Measurements from ENCODE around the gene MIER2. TPM values are rescaled to one million over a fixed set of nuclear protein-coding genes. Genes with fewer than 3 reads are reported as not detected.

The MIER2 gene
- total RNA-seq, 2 experiments from 2014 or later, result 19.4 to 20.4 TPM

- peak; percentile 26 for DNase-seq
- H3K27me3 Mint-ChIP-seq (ENCODE audit: low read depth), result peaks cover 47% of the 10 kb centered on the region
- CTCF ChIA-PET, result no interaction called here
Measured at GRCh38 chr19:290372-291005, 54.1 kb downstream of the MIER2 start.

GRCh38 chr19:289651-290371 is 54.8 kb downstream of the MIER2 start:
- peak; percentile 53 for DNase-seq
- intact Hi-C loops (cut with micrococcal nuclease), result no loop called here
- Mint-ChIP-seq H3K27me3 (ENCODE audit: low read depth) (peaks cover 47% of the 10 kb centered on the region), H3K27ac (no peak overlapping the region), H3K36me3 (ENCODE audit: low read depth) (no peaks in the 10 kb centered on the region), H3K9me3 (no peaks in the 10 kb centered on the region), H3K4me1 (ENCODE audit: low read depth) (peaks cover 12% of the 10 kb centered on the region), H3K4me3 (no peak overlapping the region)
- CTCF ChIA-PET, result no interaction called here

More at GRCh38 chr19:290372-291005, 54.1 kb downstream of the MIER2 start:
- H3K36me3 Mint-ChIP-seq (ENCODE audit: low read depth), result no peaks in the 10 kb centered on the region
- H3K4me1 Mint-ChIP-seq (ENCODE audit: low read depth), result peaks cover 12% of the 10 kb centered on the region
- intact Hi-C loops (cut with micrococcal nuclease), result no loop called here
- H3K9me3 Mint-ChIP-seq, result no peaks in the 10 kb centered on the region
- H3K4me3 Mint-ChIP-seq, result peak overlapping the region; percentile 21
- H3K27ac Mint-ChIP-seq, result no peak overlapping the region

- Mint-ChIP-seq H3K27ac (no peak overlapping the region), H3K36me3 (ENCODE audit: low read depth) (no peaks in the 10 kb centered on the region), H3K4me1 (ENCODE audit: low read depth) (peaks cover 6% of the 10 kb centered on the region), H3K4me3 (no peak overlapping the region), H3K9me3 (no peaks in the 10 kb centered on the region), H3K27me3 (ENCODE audit: low read depth) (peaks cover 40% of the 10 kb centered on the region)
- no peak for DNase-seq
- intact Hi-C loops (cut with micrococcal nuclease), result no loop called here
- CTCF ChIA-PET, result no interaction called here
Measured at GRCh38 chr19:288911-289310, 55.7 kb downstream of the MIER2 start.

- H3K36me3 Mint-ChIP-seq (ENCODE audit: low read depth), result no peaks in the 10 kb centered on the region
- no peak overlapping the region for H3K27ac Mint-ChIP-seq
- no peak for DNase-seq
- intact Hi-C loops (cut with micrococcal nuclease), result no loop called here
- peaks cover 30% of the 10 kb centered on the region for H3K27me3 Mint-ChIP-seq (ENCODE audit: low read depth)
- H3K4me3 Mint-ChIP-seq, result no peak overlapping the region
- H3K4me1 Mint-ChIP-seq (ENCODE audit: low read depth), result peaks cover 6% of the 10 kb centered on the region
- no peaks in the 10 kb centered on the region for H3K9me3 Mint-ChIP-seq
- CTCF ChIA-PET, result no interaction called here
Measured at GRCh38 chr19:287381-287871, 57.2 kb downstream of the MIER2 start.

DNA sequence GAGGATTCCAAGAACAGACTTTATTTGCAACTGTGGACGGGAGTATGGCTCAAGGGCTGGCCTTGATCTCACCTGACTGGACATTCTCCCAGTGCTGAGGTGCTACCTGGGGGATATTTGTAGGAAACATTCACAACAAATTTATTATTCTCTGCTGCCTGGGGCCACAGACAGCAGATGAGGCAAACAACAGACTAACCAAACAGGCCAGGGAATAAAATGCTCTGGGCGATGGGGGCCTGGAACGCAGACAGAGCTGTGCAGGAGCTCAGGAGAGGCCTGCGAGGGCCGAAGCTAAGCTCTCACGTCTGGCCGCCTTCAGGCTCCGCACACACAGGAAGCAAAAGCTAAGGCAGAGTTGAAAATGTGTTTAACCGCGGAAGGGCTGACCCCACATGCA is 61.2 kb downstream of the MIER2 start:
- no peak overlapping the region for H3K27ac Mint-ChIP-seq
- intact Hi-C loops (cut with micrococcal nuclease), result no loop called here
- CTCF ChIA-PET, result no interaction called here
- no peaks in the 10 kb centered on the region for H3K9me3 Mint-ChIP-seq
- H3K4me1 Mint-ChIP-seq (ENCODE audit: low read depth), result no peaks in the 10 kb centered on the region
- no peak overlapping the region for H3K4me3 Mint-ChIP-seq
- DNase-seq, result no peak
- no peaks in the 10 kb centered on the region for H3K36me3 Mint-ChIP-seq (ENCODE audit: low read depth)
- peaks cover 12% of the 10 kb centered on the region for H3K27me3 Mint-ChIP-seq (ENCODE audit: low read depth)

DNA sequence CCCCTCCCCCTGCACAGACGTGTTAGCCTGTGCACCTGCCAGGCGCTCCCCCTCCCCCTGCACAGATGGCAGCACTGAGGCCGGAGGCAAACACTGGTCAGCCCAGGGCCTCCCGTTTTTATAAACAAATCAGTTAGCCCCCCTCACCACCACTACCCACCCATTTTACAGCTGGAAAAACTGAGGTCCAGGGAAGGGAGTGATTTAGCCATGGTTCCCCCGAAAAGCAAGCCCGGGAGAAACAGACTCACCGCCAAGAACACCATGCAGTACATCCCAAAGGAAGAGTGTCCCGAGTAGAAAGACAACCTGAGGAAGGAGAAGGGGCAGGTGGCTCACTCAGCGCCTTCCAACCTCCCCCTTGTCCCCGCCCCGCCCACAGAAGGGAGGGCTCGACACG is 62.1 kb downstream of the MIER2 start:
- CTCF ChIA-PET, result no interaction called here
- Mint-ChIP-seq H3K36me3 (ENCODE audit: low read depth) (no peaks in the 10 kb centered on the region), H3K4me3 (no peak overlapping the region), H3K9me3 (no peaks in the 10 kb centered on the region), H3K4me1 (ENCODE audit: low read depth) (no peaks in the 10 kb centered on the region), H3K27ac (no peak overlapping the region), H3K27me3 (ENCODE audit: low read depth) (peaks cover 11% of the 10 kb centered on the region)
- no peak for DNase-seq
- intact Hi-C loops (cut with micrococcal nuclease), result no loop called here

GRCh38 chr19:281992-282391 is 62.6 kb downstream of the MIER2 start:
- CTCF ChIA-PET, result no interaction called here
- Mint-ChIP-seq H3K27ac (no peak overlapping the region), H3K4me3 (no peak overlapping the region), H3K27me3 (ENCODE audit: low read depth) (peaks cover 13% of the 10 kb centered on the region), H3K9me3 (no peaks in the 10 kb centered on the region), H3K36me3 (ENCODE audit: low read depth) (no peaks in the 10 kb centered on the region), H3K4me1 (ENCODE audit: low read depth) (no peaks in the 10 kb centered on the region)
- intact Hi-C loops (cut with micrococcal nuclease), result no loop called here
- DNase-seq, result no peak

DNA sequence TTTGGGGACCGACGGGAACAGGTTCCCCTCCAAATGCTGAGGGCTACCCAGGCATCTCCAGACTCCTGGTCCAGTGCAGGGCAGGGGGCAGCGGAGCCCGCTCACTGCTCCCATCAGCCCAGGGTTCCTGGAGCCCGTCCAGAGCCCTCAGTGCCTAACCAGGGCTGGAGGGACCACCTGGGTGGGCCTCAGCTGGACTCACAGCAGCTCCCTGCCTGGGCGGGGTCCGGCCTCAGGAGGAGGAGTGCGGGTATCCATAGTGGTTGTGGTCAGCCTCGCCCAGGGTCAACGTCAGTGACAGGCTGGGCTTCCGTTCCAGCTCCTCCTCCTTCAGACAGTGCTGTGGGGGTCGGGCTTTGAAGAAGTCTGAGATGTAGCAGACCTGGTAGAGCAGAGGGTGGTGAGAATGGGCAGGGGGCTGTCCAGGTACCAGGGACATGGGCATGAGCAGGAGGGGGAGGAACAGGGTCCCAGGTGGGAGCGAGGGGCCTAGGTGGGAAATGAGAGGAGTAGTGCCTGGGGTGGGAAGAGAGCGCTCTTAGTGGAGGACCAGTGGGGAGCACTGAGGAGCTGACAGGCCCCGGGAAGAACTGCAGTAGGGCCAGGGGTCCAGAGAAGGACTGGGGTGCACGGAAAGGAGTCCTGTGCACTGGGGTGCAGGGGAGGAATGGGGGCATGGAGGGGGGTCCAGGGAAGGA is 63.3 kb downstream of the MIER2 start:
- no peak for DNase-seq
- Mint-ChIP-seq H3K27ac (no peak overlapping the region), H3K4me1 (ENCODE audit: low read depth) (no peaks in the 10 kb centered on the region), H3K4me3 (no peak overlapping the region), H3K9me3 (no peaks in the 10 kb centered on the region), H3K36me3 (ENCODE audit: low read depth) (no peaks in the 10 kb centered on the region), H3K27me3 (ENCODE audit: low read depth) (peaks cover 19% of the 10 kb centered on the region)
- intact Hi-C loops (cut with micrococcal nuclease), result no loop called here
- CTCF ChIA-PET, result no interaction called here

- no peak overlapping the region for H3K27ac Mint-ChIP-seq
- no peak for DNase-seq
- no peaks in the 10 kb centered on the region for H3K4me1 Mint-ChIP-seq (ENCODE audit: low read depth)
- intact Hi-C loops (cut with micrococcal nuclease), result no loop called here
- CTCF ChIA-PET, result no interaction called here
- H3K4me3 Mint-ChIP-seq, result no peak overlapping the region
- H3K9me3 Mint-ChIP-seq, result no peaks in the 10 kb centered on the region
- peaks cover 25% of the 10 kb centered on the region for H3K27me3 Mint-ChIP-seq (ENCODE audit: low read depth)
- H3K36me3 Mint-ChIP-seq (ENCODE audit: low read depth), result no peaks in the 10 kb centered on the region
Measured at GRCh38 chr19:280541-281009, 64.0 kb downstream of the MIER2 start.

GRCh38 chr19:279656-280055 is 64.9 kb downstream of the MIER2 start:
- H3K4me1 Mint-ChIP-seq (ENCODE audit: low read depth), result no peaks in the 10 kb centered on the region
- no peak overlapping the region for H3K27ac Mint-ChIP-seq
- CTCF ChIA-PET, result interaction anchor here (0.6 kb wide), 1 partner anchor 18 kb away, joined by 3 read pairs; no protein-coding TSS in a partner anchor
- DNase-seq, result no peak
- intact Hi-C loops (cut with micrococcal nuclease), result no loop called here
- H3K36me3 Mint-ChIP-seq (ENCODE audit: low read depth), result no peaks in the 10 kb centered on the region
- H3K4me3 Mint-ChIP-seq, result no peak overlapping the region
- H3K9me3 Mint-ChIP-seq, result no peaks in the 10 kb centered on the region
- H3K27me3 Mint-ChIP-seq (ENCODE audit: low read depth), result peaks cover 31% of the 10 kb centered on the region

DNA sequence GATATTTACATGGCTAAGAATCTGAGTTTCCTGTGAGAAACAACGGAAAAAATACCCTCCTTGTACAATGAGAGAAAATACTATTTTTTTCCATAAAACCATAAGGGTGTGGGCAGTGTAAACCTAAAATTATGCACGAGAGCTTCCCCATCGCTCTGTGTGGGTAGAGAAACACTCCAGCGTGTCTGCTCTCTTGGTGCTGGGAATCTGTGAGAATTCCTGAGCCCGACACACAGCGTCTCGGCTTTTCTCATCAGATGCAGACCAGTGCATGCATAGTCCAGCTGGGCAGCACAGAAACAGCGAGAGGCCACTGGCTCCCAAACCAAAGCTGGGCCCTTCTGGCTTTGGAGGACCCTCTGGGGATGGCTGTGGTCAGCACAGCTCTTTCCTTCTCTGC is 65.4 kb downstream of the MIER2 start:
- H3K27me3 Mint-ChIP-seq (ENCODE audit: low read depth), result peaks cover 31% of the 10 kb centered on the region
- CTCF ChIA-PET, result no interaction called here
- no peak overlapping the region for H3K4me3 Mint-ChIP-seq
- no peaks in the 10 kb centered on the region for H3K9me3 Mint-ChIP-seq
- DNase-seq, result no peak
- H3K36me3 Mint-ChIP-seq (ENCODE audit: low read depth), result no peaks in the 10 kb centered on the region
- intact Hi-C loops (cut with micrococcal nuclease), result no loop called here
- H3K27ac Mint-ChIP-seq, result no peak overlapping the region
- H3K4me1 Mint-ChIP-seq (ENCODE audit: low read depth), result no peaks in the 10 kb centered on the region

GRCh38 chr19:277581-278165 is 66.9 kb downstream of the MIER2 start:
- peaks cover 33% of the 10 kb centered on the region for H3K27me3 Mint-ChIP-seq (ENCODE audit: low read depth)
- no peaks in the 10 kb centered on the region for H3K36me3 Mint-ChIP-seq (ENCODE audit: low read depth)
- intact Hi-C loops (cut with micrococcal nuclease), result no loop called here
- no peaks in the 10 kb centered on the region for H3K4me1 Mint-ChIP-seq (ENCODE audit: low read depth)
- no peaks in the 10 kb centered on the region for H3K9me3 Mint-ChIP-seq
- H3K27ac Mint-ChIP-seq, result no peak overlapping the region
- CTCF ChIA-PET, result interaction anchor here (0.6 to 1.0 kb wide), 2 partner anchors 11 to 40 kb away, joined by 3 read pairs; no protein-coding TSS in a partner anchor
- H3K4me3 Mint-ChIP-seq, result no peak overlapping the region
- peak; percentile 26 for DNase-seq

Data from activated naive CD4-positive, alpha-beta T cell treated with anti-CD3 and anti-CD28 coated beads for 36 hours (primary cell).